Measurements from ENCODE around the gene RAD23B. TPM values are rescaled to one million over a fixed set of nuclear protein-coding genes. Genes with fewer than 3 reads are reported as not detected.

RAD23B gene
- total and polyA plus RNA-seq, 8 donors = 19.3 to 86.8 (median 53.9) TPM

DNA sequence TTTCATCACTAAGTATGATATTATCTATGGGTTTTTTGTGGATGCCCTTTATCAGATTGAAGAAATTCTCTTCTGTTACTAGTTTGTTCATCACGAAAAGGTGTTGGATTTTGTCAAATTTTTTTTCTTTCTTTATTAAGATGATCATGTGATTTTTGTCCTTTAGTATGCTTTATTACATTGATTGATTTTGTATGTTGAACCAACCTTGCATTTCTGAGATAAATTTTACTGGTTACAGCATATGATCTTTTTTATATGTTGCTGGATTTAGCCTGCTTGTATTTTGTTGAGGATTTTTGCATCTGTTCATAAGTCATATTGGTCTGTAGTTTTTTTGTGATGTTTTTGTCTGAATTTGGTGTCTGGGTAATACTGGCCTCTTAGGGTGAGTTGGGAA, 42.8 kb downstream of the RAD23B start:
- Histone ChIP-seq H3K9me3 (peaks cover 0 to 5% (median 0%) of the 10 kb centered on the region in 4 donors), H3K27ac (no peak overlapping the region), H3K36me3 (peaks cover 26 to 86% (median 85%) of the 10 kb centered on the region in 4 donors), H3K27me3 (no peaks in the 10 kb centered on the region), H3K4me3 (no peak overlapping the region), H3K4me1 (peaks cover 0 to 11% (median 0%) of the 10 kb centered on the region in 4 donors)
- no peak for DNase-seq
- TF ChIP-seq, protein P1, sequence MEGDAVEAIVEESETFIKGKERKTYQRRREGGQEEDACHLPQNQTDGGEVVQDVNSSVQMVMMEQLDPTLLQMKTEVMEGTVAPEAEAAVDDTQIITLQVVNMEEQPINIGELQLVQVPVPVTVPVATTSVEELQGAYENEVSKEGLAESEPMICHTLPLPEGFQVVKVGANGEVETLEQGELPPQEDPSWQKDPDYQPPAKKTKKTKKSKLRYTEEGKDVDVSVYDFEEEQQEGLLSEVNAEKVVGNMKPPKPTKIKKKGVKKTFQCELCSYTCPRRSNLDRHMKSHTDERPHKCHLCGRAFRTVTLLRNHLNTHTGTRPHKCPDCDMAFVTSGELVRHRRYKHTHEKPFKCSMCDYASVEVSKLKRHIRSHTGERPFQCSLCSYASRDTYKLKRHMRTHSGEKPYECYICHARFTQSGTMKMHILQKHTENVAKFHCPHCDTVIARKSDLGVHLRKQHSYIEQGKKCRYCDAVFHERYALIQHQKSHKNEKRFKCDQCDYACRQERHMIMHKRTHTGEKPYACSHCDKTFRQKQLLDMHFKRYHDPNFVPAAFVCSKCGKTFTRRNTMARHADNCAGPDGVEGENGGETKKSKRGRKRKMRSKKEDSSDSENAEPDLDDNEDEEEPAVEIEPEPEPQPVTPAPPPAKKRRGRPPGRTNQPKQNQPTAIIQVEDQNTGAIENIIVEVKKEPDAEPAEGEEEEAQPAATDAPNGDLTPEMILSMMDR (IDR thresholded peaks at IDR 0.05) = no peak
- no peak for TF ChIP-seq EP300 (IDR thresholded peaks at IDR 0.05)
- no peak for TF ChIP-seq POLR2AphosphoS5 (IDR thresholded peaks at IDR 0.05)
- TF ChIP-seq POLR2A (IDR thresholded peaks at IDR 0.05) = no peak
- intact Hi-C loops (cut with DNase I; ENCODE audit: low total_unique reads) = no loop called here
- WGBS, 5 donors = 92 to 100% (median 94%) methylated on average over 1 of the region's 1 CpG

DNA sequence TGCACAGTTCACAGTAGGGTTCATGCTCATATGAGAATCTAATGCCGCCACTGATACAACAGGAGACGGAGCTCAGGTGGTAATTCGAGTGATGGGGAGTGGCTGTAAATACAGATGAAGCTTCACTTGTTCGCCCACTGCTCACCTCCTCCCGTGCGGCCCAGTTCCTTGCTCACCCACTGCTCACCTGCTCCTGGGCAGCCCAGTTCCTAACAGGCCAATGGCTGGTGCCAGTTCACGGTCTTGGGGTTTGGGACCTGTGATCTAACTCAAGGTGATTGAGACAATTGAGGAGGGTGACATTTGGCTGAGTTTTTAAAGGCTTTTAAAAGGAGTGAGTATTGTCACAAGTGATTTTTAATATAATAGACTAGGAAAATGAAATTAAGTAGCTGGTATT, 45.4 kb downstream of the RAD23B start:
- WGBS, 5 donors = 95 to 98% (median 97%) methylated on average over 7 of the region's 7 CpGs
- Histone ChIP-seq H3K4me1 (peaks cover 0 to 10% (median 0%) of the 10 kb centered on the region in 4 donors), H3K27ac (no peak overlapping the region), H3K36me3 (peaks cover 22 to 91% (median 88%) of the 10 kb centered on the region in 4 donors), H3K4me3 (no peak overlapping the region), H3K27me3 (no peaks in the 10 kb centered on the region), H3K9me3 (peaks cover 0 to 5% (median 0%) of the 10 kb centered on the region in 4 donors)
- no peak for DNase-seq
- intact Hi-C loops (cut with DNase I; ENCODE audit: low total_unique reads) = no loop called here
- TF ChIP-seq, protein P1 (IDR thresholded peaks at IDR 0.05) = no peak
- no peak for TF ChIP-seq EP300 (IDR thresholded peaks at IDR 0.05)

DNA sequence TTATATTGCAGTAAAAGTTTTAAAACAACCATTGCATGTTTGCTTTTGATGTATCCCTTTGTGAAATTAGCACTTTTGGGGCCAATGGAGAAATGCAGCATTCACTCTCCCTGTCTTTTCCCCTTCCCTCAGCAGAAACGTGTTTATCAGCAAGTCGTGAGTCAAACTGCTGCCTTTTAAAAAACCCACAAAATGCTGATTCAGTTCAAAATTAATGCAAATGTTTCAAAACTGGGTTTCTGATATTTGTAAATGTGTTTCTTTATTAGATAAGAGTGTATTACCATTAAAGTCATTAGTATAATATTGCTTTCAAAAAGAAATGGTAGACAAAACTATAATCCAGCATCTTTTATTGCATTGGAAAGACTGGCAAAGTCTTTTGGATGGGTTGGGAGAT, 47.3 kb downstream of the RAD23B start:
- H3K4me1 ChIP-seq = no peaks in the 10 kb centered on the region
- intact Hi-C loops (cut with DNase I; ENCODE audit: low total_unique reads) = no loop called here
- H3K27ac ChIP-seq = no peak overlapping the region
- 38 to 77% (median 69%) methylated on average over 2 of the region's 2 CpGs for WGBS, 5 donors
- no peak for DNase-seq
- peaks cover 24 to 91% (median 85%) of the 10 kb centered on the region in 4 donors for H3K36me3 ChIP-seq
- no peaks in the 10 kb centered on the region for H3K27me3 ChIP-seq
- H3K4me3 ChIP-seq = no peak overlapping the region
- TF ChIP-seq POLR2A (IDR thresholded peaks at IDR 0.05) (no peak), EP300 (IDR thresholded peaks at IDR 0.05) (no peak), POLR2AphosphoS5 (IDR thresholded peaks at IDR 0.05) (no peak)
- TF ChIP-seq, protein P1 (IDR thresholded peaks at IDR 0.05) = no peak
- peaks cover 0 to 5% (median 0%) of the 10 kb centered on the region in 4 donors for H3K9me3 ChIP-seq

DNA sequence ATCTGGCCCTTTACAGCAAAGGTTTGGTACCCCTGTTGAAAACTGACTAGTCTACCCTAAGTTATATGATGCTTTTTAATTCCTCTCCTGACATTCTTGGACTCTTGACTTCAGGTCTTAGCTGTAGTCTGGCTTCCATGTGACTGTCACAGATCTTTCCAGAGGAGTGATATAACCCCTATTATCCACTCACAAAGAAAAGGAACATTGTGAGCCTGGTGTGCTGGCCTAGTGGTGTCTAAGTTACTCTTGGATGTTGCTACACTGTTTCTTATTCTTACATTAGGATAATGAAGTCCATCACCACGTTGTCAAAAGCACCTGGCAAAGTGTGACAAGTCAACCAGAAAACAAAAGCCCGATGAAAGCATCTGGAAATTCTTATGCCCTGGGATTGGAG, 49.8 kb downstream of the RAD23B start:
- Histone ChIP-seq H3K27ac (no peak overlapping the region), H3K9me3 (no peaks in the 10 kb centered on the region), H3K27me3 (no peaks in the 10 kb centered on the region), H3K4me3 (no peak overlapping the region), H3K36me3 (peaks cover 20 to 77% (median 70%) of the 10 kb centered on the region in 4 donors), H3K4me1 (peaks cover 0 to 20% (median 15%) of the 10 kb centered on the region in 4 donors)
- WGBS, 5 donors = 88 to 98% (median 96%) methylated on average over 2 of the region's 2 CpGs
- TF ChIP-seq, protein P1 (IDR thresholded peaks at IDR 0.05) = no peak
- TF ChIP-seq POLR2AphosphoS5 (IDR thresholded peaks at IDR 0.05) = no peak
- TF ChIP-seq EP300 (IDR thresholded peaks at IDR 0.05) = no peak
- TF ChIP-seq POLR2A (IDR thresholded peaks at IDR 0.05) = no peak
- intact Hi-C loops (cut with DNase I; ENCODE audit: low total_unique reads) = no loop called here
- no peak for DNase-seq

Data from stomach (tissue), 9 donors.